22Rv1 (cell line): ENCODE data around the gene DENND4A.
"Not testable (repeated sequence)": the region's sequence is repeated elsewhere in the genome, so short reads cannot be mapped to it uniquely, and the experiment has no call there.

Experiments used
- ZFX ChIP-seq: fragments of 450-650 bp; IDR thresholded peaks from 2 replicates; pipeline ENCODE4 v1.6.1; 2017; ENCODE audit warnings: antibody characterized with exemption, borderline replicate concordance
- TF ChIP-seq, protein P1 (sequence below): fragments of 450-650 bp; IDR thresholded peaks from 2 replicates; pipeline ENCODE4 v1.5.1; 2017; ENCODE audit warnings: mild to moderate bottlenecking

- TF ChIP-seq, protein P1, sequence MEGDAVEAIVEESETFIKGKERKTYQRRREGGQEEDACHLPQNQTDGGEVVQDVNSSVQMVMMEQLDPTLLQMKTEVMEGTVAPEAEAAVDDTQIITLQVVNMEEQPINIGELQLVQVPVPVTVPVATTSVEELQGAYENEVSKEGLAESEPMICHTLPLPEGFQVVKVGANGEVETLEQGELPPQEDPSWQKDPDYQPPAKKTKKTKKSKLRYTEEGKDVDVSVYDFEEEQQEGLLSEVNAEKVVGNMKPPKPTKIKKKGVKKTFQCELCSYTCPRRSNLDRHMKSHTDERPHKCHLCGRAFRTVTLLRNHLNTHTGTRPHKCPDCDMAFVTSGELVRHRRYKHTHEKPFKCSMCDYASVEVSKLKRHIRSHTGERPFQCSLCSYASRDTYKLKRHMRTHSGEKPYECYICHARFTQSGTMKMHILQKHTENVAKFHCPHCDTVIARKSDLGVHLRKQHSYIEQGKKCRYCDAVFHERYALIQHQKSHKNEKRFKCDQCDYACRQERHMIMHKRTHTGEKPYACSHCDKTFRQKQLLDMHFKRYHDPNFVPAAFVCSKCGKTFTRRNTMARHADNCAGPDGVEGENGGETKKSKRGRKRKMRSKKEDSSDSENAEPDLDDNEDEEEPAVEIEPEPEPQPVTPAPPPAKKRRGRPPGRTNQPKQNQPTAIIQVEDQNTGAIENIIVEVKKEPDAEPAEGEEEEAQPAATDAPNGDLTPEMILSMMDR = not testable (repeated sequence)
- not testable (repeated sequence) for TF ChIP-seq ZFX
These were observed 13.4 kb downstream of the DENND4A start for GRCh38 chr15:65778701-65779100.
